Sciatic nerve (tissue), 2 donors: ENCODE measurements around the gene EDEM3. TPM values are rescaled to one million over a fixed set of nuclear protein-coding genes. Genes with fewer than 3 reads are reported as not detected.
"Not testable (repeated sequence)": the region's sequence is repeated elsewhere in the genome, so short reads cannot be mapped to it uniquely, and the experiment has no call there.

Experiments used
- ATAC-seq: fragments of 200-7000 bp; cut with Tn5 transposase; one replicate; pipeline ENCODE4 v1.9.1; 2020; ENCODE audit warnings: mild to moderate bottlenecking, moderate library complexity
- DNase-seq: peaks from one replicate; pipeline ENCODE4 v3.0.0-alpha.2; 2020; ENCODE audit warnings: low spot score
- intact Hi-C: fragments of 100-400 bp; cut with DNase I; formaldehyde crosslinking; loops from one replicate; pipeline ENCODE4 v1.14.2; 2022
- total RNA-seq: library from RNA; stranded (reverse); fragmentation: NEBNext Ultra II Directional; extraction: Animal tissue kit (Norgen Biotek cat#: 25700); gene quantifications from one replicate; pipeline ENCODE4 v1.2.1, GENCODE V29; 2021
- donor health status: DM: no; HTN: no; CAD: no.
- donor health status: DM: no; HTN: no; CAD: no.

Gene EDEM3
- total RNA-seq, 1 donor from 2014 or later = 46.0 TPM

- intact Hi-C loops = loop anchor here (5.0 kb wide), 1 partner anchor 1468 kb away; no protein-coding TSS in a partner anchor
- ATAC-seq (peak; percentile 12), DNase-seq (no peak)
These were observed 69.5 kb downstream of the EDEM3 start for GRCh38 chr1:184685116-184685515.

GRCh38 chr1:184684285-184685074 is 70.2 kb downstream of the EDEM3 start:
- intact Hi-C loops = loop anchor here (5.0 kb wide), 1 partner anchor 1467 kb away; no protein-coding TSS in a partner anchor
- peak; percentile 60 for DNase-seq
- peak; percentile 94 for ATAC-seq

- intact Hi-C loops = no loop called here
- ATAC-seq (no peak), DNase-seq (no peak)
These were observed 71.7 kb downstream of the EDEM3 start for GRCh38 chr1:184682956-184683355.

- DNase-seq, intact Hi-C loops, ATAC-seq: not testable (repeated sequence)
These were observed 73.9 kb downstream of the EDEM3 start for GRCh38 chr1:184680611-184681225.

GRCh38 chr1:184679472-184679871 is 75.2 kb downstream of the EDEM3 start:
- DNase-seq, ATAC-seq, intact Hi-C loops: not testable (repeated sequence)

- intact Hi-C loops = no loop called here
- DNase-seq (no peak), ATAC-seq (no peak)
These were observed 77.3 kb downstream of the EDEM3 start for GRCh38 chr1:184677344-184677743.

GRCh38 chr1:184673305-184673704 is 81.4 kb downstream of the EDEM3 start:
- ATAC-seq = no peak
- intact Hi-C loops = no loop called here
- no peak for DNase-seq

- ATAC-seq = peak; percentile 9
- intact Hi-C loops = no loop called here
- no peak for DNase-seq
These were observed 82.5 kb downstream of the EDEM3 start for GRCh38 chr1:184672013-184672726.

GRCh38 chr1:184669391-184669790 is 85.3 kb downstream of the EDEM3 start:
- intact Hi-C loops = no loop called here
- no peak for DNase-seq

GRCh38 chr1:184665360-184665759 is 89.3 kb downstream of the EDEM3 start:
- intact Hi-C loops = no loop called here
- no peak for ATAC-seq
- no peak for DNase-seq

More at GRCh38 chr1:184669391-184669790, 85.3 kb downstream of the EDEM3 start:
- no peak for ATAC-seq

- DNase-seq = no peak
- ATAC-seq = peak; percentile 35
- intact Hi-C loops = no loop called here
These were observed 90.0 kb downstream of the EDEM3 start for GRCh38 chr1:184664661-184665060.

GRCh38 chr1:184664042-184664660 is 90.5 kb downstream of the EDEM3 start:
- intact Hi-C loops = no loop called here
- ATAC-seq = peak; percentile 95
- DNase-seq = peak; percentile 90

GRCh38 chr1:184661801-184662200 is 92.9 kb downstream of the EDEM3 start:
- no peak for DNase-seq
- intact Hi-C loops = no loop called here
- no peak for ATAC-seq

- intact Hi-C loops = no loop called here
- DNase-seq (no peak), ATAC-seq (no peak)
These were observed 94.0 kb downstream of the EDEM3 start for GRCh38 chr1:184660462-184661191.

- intact Hi-C loops = no loop called here
- DNase-seq = no peak
- ATAC-seq = no peak
These were observed 96.6 kb downstream of the EDEM3 start for GRCh38 chr1:184658055-184658454.

- DNase-seq (no peak), ATAC-seq (peak; percentile 41)
- intact Hi-C loops = no loop called here
These were observed 98.4 kb downstream of the EDEM3 start for GRCh38 chr1:184656221-184656620.

GRCh38 chr1:184655185-184655584 is 99.5 kb downstream of the EDEM3 start:
- intact Hi-C loops = no loop called here

GRCh38 chr1:184650177-184650866 is 104.3 kb downstream of the EDEM3 start:
- DNase-seq = no peak
- intact Hi-C loops = no loop called here
- no peak for ATAC-seq

More at GRCh38 chr1:184655185-184655584, 99.5 kb downstream of the EDEM3 start:
- no peak for ATAC-seq
- DNase-seq = no peak
